ENCODE results near the gene PRR33.

- TF ChIP-seq, protein P1, sequence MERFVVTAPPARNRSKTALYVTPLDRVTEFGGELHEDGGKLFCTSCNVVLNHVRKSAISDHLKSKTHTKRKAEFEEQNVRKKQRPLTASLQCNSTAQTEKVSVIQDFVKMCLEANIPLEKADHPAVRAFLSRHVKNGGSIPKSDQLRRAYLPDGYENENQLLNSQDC (CRISPR knock-in tag; IDR thresholded peaks at IDR 0.05): no peak
- no peak for TF ChIP-seq YY1 (IDR thresholded peaks at IDR 0.05; ENCODE audit: borderline replicate concordance in 1 of 3, control insufficient read depth in 1 of 3, extremely low read depth in 1 of 3, insufficient read depth in 3 of 3, insufficient read length in 1 of 3, insufficient replicate concordance in 2 of 3, low read depth in 1 of 3, low read length in 2 of 3)
- TF ChIP-seq RAD21 (CRISPR knock-in tag; conservative IDR thresholded peaks at IDR 0.05 in 1 of 2, IDR thresholded peaks at IDR 0.05 in 1 of 2): no peak
- no peak for TF ChIP-seq KLF16 (IDR thresholded peaks at IDR 0.05)
- no peak for TF ChIP-seq CBX5 (IDR thresholded peaks at IDR 0.05; ENCODE audit: borderline replicate concordance, low read depth)
- TF ChIP-seq BACH1 (tag; IDR thresholded peaks at IDR 0.05): no peak
- TF ChIP-seq ATF3 (IDR thresholded peaks at IDR 0.05): no peak
- TF ChIP-seq ATF3 (CRISPR knock-in tag; conservative IDR thresholded peaks at IDR 0.05): no peak
- no peak for TF ChIP-seq NCOA1 (IDR thresholded peaks at IDR 0.05; ENCODE audit: low read depth)
- TF ChIP-seq ZNF175 (CRISPR knock-in tag; IDR thresholded peaks at IDR 0.05; ENCODE audit: low read depth): no peak
These were observed 3.1 kb upstream of the PRR33 start for GRCh38 chr11:1894759-1895158.

Measured in K562 (cell line).